MM.1S (cell line): Measurements from ENCODE around the gene METTL24.

Experiments
- CTCF ChIP-seq: fragments of 300-600 bp; sonication (generic); IDR thresholded peaks from 2 replicates; pipeline ENCODE4 v1.5.1; 2016; ENCODE audit warnings: antibody characterized with exemption, low read length, mixed read lengths
- EZH2 ChIP-seq: fragments of 300-600 bp; sonication (generic); optimal IDR thresholded peaks from 2 replicates; pipeline ENCODE3; 2017; ENCODE audit warnings: low read depth, mild to moderate bottlenecking, antibody characterized with exemption, low read length, mixed read lengths
- EZH2phosphoT487 ChIP-seq: fragments of 300-600 bp; sonication (generic); IDR thresholded peaks from 2 replicates; pipeline ENCODE4 v1.6.1; 2018; ENCODE audit warnings: antibody characterized with exemption, low read length

- TF ChIP-seq CTCF, result no peak
- TF ChIP-seq EZH2, result no peak
- no peak for TF ChIP-seq EZH2phosphoT487
These were observed 29.8 kb upstream of the METTL24 start for GRCh38 chr6:110387986-110388385.
